MG63 (cell line): Measurements from ENCODE around the gene STAC. TPM values are rescaled to one million over a fixed set of nuclear protein-coding genes. Genes with fewer than 3 reads are reported as not detected.
"Not testable (repeated sequence)": the region's sequence is repeated elsewhere in the genome, so short reads cannot be mapped to it uniquely, and the experiment has no call there.

Experiments
- DNase-seq: peaks from one replicate; pipeline ENCODE4 v3.0.0-alpha.2; 2020
- H3K27me3 ChIP-seq: fragments of 250-450 bp; sonication (Bioruptor Pico); 2 replicates; pipeline ENCODE4 v1.5.1; 2020; ENCODE audit warnings: mild to moderate bottlenecking, moderate library complexity
- H3K36me3 ChIP-seq: fragments of 250-450 bp; sonication (Bioruptor Pico); 2 replicates; pipeline ENCODE4 v1.5.1; 2020; ENCODE audit warnings: mild to moderate bottlenecking, moderate library complexity
- H3K4me3 ChIP-seq: fragments of 250-450 bp; sonication (Bioruptor Pico); 2 replicates; pipeline ENCODE4 v1.5.1; 2020; ENCODE audit warnings: mild to moderate bottlenecking, moderate library complexity
- H3K9me3 ChIP-seq: fragments of 250-450 bp; sonication (Bioruptor Pico); 2 replicates; pipeline ENCODE4 v1.5.1; 2020; ENCODE audit warnings: mild to moderate bottlenecking, moderate library complexity
- total RNA-seq: library from RNA; depleted of rRNA; stranded (reverse); fragments of >200 nt; shearing (Covaris generic); gene quantifications from 2 replicates; pipeline ENCODE4 v1.2.3, GENCODE V29; 2014; ENCODE audit warnings: low replicate concordance

The STAC gene
- total RNA-seq, 1 experiment from 2014 or later = 5.7 TPM

DNA sequence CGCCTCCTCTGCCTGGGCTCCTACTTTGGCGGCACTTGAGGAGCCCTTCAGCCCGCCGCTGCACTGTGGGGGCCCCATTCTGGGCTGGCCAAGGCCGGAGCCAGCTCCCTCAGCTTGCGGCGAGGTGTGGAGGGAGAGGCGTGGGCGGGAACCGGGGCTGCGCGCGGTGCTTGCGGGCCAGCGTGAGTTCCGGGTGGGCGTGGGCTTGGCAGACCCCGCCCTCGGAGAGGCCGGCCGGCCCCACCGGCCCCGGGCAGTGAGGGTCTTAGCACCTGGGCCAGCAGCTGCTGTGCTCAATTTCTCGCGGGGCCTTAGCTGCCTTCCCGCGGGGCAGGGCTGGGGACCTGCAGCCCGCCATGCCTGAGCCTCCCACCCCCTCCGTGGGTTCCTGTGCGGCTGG is 72.9 kb downstream of the STAC start:
- not testable (repeated sequence) for DNase-seq, H3K9me3 ChIP-seq

DNA sequence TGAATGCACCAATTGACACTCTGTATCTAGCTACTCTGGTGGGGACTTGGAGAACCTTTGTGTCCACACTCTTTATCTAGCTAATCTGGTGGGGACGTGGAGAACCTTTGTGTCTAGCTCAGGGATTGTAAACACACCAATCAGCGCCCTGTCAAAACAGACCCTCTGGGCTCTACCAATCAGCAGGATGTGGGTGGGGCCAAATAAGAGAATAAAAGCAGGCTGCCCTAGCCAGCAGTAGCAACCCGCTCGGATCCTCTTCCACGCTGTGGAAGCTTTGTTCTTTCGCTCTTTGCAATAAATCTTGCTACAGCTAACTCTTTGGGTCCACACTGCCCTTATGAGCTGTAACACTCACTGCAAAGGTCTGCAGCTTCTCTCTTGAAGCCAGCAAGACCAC is 73.6 kb downstream of the STAC start:
- not testable (repeated sequence) for H3K4me3 ChIP-seq, H3K9me3 ChIP-seq, DNase-seq, H3K27me3 ChIP-seq, H3K36me3 ChIP-seq

More for the DNA sequence above, 72.9 kb downstream of the STAC start:
- not testable (repeated sequence) for H3K4me3 ChIP-seq, H3K27me3 ChIP-seq, H3K36me3 ChIP-seq

- Histone ChIP-seq H3K27me3 (no peaks in the 10 kb centered on the region), H3K36me3 (no peaks in the 10 kb centered on the region), H3K9me3 (no peaks in the 10 kb centered on the region), H3K4me3 (no peak overlapping the region)
- DNase-seq = no peak
These were observed 75.1 kb downstream of the STAC start for GRCh38 chr3:36455406-36455805.

DNA sequence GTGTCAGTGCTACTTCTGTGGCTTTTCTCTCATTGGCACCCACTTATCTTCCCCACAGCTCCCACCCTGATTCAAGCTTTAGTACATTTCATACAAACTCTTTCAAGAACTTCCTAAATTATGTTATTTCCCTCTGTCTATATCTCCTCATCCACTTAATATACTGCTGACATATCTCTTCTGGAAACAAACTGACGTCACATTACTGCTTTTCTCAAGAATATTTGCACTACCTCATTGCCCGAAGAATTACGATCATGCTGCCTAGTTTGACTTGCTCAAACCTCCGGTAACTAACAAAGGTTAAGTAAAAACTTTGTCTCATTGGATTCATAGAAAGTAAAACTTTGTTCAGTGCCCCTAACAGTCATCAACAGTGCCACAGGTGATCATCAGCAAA is 76.5 kb downstream of the STAC start:
- no peak overlapping the region for H3K4me3 ChIP-seq
- H3K36me3 ChIP-seq = no peaks in the 10 kb centered on the region
- no peaks in the 10 kb centered on the region for H3K9me3 ChIP-seq
- H3K27me3 ChIP-seq = no peaks in the 10 kb centered on the region
- DNase-seq = no peak

GRCh38 chr3:36457667-36458066 is 77.4 kb downstream of the STAC start:
- no peaks in the 10 kb centered on the region for H3K27me3 ChIP-seq
- H3K4me3 ChIP-seq = no peak overlapping the region
- DNase-seq = no peak
- H3K9me3 ChIP-seq = no peaks in the 10 kb centered on the region
- no peaks in the 10 kb centered on the region for H3K36me3 ChIP-seq

DNA sequence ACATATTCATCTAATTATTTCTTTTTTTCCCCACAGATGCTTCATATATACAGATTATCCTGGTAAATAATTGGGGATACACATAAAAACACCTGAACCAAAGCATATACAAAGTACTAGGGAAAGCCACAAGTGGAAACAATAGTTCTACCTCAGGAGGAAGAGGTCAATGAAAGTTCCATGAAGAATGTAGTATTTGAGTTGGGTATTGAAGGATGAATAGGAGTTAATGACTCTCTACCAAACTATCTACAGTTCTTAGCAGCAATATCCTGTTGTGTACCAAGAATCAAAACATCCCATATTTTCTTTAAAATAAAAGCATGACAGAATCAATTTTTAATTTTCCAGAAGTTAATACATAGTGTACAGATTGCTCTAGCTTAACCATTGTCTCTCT is 78.9 kb downstream of the STAC start:
- no peaks in the 10 kb centered on the region for H3K36me3 ChIP-seq
- H3K9me3 ChIP-seq = no peaks in the 10 kb centered on the region
- H3K27me3 ChIP-seq = no peaks in the 10 kb centered on the region
- H3K4me3 ChIP-seq = no peak overlapping the region
- no peak for DNase-seq

- no peaks in the 10 kb centered on the region for H3K27me3 ChIP-seq
- H3K4me3 ChIP-seq = no peak overlapping the region
- H3K9me3 ChIP-seq = no peaks in the 10 kb centered on the region
- no peak for DNase-seq
- no peaks in the 10 kb centered on the region for H3K36me3 ChIP-seq
These were observed 81.3 kb downstream of the STAC start for GRCh38 chr3:36461597-36461996.

DNA sequence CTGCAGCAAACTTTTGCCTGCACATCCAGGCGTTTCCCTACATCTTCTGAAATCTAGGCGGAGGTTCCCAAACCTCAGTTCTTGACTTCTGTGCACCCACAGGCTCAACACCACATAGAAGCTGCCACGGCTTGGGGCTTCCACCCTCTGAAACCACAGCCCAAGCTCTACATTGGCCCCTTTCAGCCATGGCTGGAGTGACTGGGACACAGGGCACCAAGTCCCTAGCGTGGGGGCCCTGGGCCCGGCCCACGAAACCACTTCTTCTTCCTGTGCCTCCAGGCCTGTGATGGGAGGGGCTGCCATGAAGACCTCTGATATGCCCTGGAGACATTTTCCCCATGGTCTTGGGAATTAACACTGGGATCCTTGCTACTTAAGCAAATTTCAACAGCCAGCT is 91.7 kb downstream of the STAC start:
- not testable (repeated sequence) for H3K36me3 ChIP-seq, H3K4me3 ChIP-seq, H3K27me3 ChIP-seq, DNase-seq, H3K9me3 ChIP-seq

DNA sequence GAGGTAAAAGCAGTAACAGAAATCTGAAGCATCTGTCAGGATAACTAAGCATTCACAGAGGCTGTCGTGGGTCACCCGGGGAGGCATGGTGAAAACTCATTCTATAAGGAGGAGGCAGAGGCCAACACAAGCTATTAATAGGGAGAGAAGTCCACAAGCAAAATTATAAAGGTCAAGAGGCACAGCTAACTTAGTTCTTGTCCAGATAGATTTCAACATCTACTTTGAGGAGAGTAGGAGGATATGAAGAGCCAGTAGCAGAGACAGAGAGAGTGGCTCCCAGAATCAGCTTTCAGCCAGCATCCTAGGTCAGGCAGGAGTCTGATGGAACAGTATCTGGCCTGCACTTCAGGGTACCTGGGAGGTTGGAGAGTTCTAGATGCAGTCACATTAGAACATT is 95.3 kb downstream of the STAC start:
- H3K27me3 ChIP-seq = no peaks in the 10 kb centered on the region
- no peaks in the 10 kb centered on the region for H3K9me3 ChIP-seq
- no peaks in the 10 kb centered on the region for H3K36me3 ChIP-seq
- no peak for DNase-seq
- no peak overlapping the region for H3K4me3 ChIP-seq

DNA sequence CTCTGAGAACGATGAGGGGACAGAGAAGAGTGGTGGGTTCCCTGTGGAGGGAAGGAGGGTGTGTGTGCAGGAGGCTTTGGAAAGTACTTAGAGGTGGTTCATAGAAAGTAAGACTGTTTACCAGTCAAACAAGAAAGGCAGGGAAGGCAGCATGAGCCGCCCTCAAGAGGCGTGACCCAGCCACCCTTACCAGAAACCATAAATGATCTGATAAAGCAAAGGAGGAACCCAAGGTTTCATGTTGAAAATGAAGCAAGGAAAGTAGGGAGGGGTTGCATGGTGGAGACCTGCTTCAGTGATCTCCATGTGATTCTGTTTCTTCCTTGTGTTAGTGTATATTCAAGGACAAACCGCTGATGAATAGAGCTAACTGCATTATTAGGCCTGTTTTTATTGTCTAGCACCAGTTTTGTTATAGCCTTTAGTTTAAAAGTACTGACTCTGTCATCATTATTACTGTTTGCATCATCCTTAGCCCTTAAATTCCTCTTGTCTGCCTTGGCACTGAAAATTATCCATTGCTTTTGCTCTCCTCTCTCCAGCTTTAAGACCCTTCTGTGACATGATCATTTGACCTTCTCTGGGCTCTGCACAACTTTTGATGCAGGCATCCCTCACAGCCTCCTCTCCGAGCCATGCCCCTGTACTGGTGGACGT is 96.1 kb downstream of the STAC start:
- no peak for DNase-seq
- no peak overlapping the region for H3K4me3 ChIP-seq
- H3K27me3 ChIP-seq = no peaks in the 10 kb centered on the region
- no peaks in the 10 kb centered on the region for H3K36me3 ChIP-seq
- H3K9me3 ChIP-seq = no peaks in the 10 kb centered on the region

DNA sequence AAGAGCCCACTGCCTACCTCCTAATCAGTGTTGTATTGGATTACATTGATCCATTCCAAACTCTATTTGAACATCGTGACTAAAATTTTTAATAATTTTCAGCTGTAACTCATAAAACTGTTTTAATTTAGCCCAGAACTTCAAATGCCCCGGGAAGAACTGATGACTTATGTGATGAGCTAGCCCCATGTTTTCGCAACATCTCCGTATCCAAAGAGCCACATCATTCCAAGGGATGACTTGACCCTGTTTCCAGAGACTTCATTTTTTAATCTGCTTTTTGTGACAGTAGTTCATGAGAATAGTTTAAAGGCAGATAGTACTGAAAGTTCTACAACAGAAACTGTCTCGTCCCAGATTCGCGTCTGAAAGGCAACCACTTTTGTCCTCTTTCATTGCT is 97.4 kb downstream of the STAC start:
- DNase-seq = no peak
- Histone ChIP-seq H3K36me3 (no peaks in the 10 kb centered on the region), H3K4me3 (no peak overlapping the region), H3K9me3 (no peaks in the 10 kb centered on the region), H3K27me3 (no peaks in the 10 kb centered on the region)

DNA sequence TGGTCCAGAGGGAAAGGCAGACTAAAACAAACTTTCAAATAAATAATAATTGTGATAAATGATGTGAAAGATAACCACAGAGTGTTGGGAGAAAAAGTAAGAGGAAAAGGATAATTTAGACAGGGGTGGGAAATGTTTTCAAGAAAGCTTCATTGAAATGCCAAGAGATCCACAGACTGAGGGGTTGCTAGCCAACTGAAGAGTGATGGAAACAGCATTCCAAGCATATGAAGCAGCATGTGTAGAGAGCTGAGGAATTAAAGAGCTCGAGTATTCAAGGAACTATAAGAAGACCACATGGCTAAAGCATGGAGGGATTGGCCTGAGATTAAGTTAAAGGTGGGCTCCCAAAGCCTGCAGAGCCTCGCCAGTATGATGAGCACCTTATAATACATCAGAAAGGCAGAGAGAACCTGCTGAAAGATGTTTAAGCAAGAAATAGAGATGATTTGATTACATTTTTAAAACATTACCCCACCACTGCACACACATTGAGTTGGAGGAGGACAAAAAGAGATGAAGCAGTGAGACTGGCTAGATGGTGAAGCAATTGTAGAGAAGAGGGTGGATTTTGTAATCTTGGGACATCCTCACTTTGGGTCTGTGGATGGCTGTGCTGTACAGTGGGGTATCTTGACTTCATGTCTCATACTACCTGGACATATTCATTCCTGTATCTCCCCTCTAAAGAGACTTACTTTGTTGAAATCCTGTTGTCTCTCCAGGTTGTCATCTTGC is 100.8 kb downstream of the STAC start:
- H3K27me3 ChIP-seq = no peaks in the 10 kb centered on the region
- no peak overlapping the region for H3K4me3 ChIP-seq
- no peaks in the 10 kb centered on the region for H3K36me3 ChIP-seq
- H3K9me3 ChIP-seq = no peaks in the 10 kb centered on the region
- no peak for DNase-seq

- Histone ChIP-seq H3K27me3 (no peaks in the 10 kb centered on the region), H3K4me3 (no peak overlapping the region), H3K36me3 (no peaks in the 10 kb centered on the region), H3K9me3 (no peaks in the 10 kb centered on the region)
- DNase-seq = no peak
These were observed 102.0 kb downstream of the STAC start for GRCh38 chr3:36482256-36482655.

DNA sequence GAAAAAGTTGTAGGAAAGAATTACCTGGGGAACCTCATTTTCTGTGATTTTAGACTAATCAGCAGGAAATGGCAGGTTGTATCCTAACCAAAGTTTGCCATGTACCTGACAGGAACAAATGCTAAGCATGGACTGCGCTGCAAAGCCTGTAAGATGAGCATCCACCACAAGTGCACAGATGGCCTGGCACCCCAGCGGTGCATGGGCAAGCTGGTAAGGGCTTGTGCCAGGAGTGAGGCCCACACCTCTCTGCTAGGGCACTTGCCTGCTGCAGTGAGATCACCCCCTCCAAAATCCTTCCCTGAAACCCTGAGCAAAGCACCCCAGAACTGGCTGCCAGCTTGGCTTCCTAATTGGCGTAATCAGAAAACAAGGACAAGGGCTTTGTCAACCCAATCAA is 102.6 kb downstream of the STAC start:
- Histone ChIP-seq H3K4me3 (no peak overlapping the region), H3K36me3 (no peaks in the 10 kb centered on the region), H3K27me3 (no peaks in the 10 kb centered on the region), H3K9me3 (no peaks in the 10 kb centered on the region)
- no peak for DNase-seq

GRCh38 chr3:36483709-36484108 is 103.4 kb downstream of the STAC start:
- DNase-seq = no peak
- H3K36me3 ChIP-seq = no peaks in the 10 kb centered on the region
- H3K27me3 ChIP-seq = no peaks in the 10 kb centered on the region
- H3K9me3 ChIP-seq = no peaks in the 10 kb centered on the region
- no peak overlapping the region for H3K4me3 ChIP-seq

- no peaks in the 10 kb centered on the region for H3K36me3 ChIP-seq
- H3K27me3 ChIP-seq = no peaks in the 10 kb centered on the region
- DNase-seq = no peak
These were observed 104.1 kb downstream of the STAC start for GRCh38 chr3:36484386-36484785.

DNA sequence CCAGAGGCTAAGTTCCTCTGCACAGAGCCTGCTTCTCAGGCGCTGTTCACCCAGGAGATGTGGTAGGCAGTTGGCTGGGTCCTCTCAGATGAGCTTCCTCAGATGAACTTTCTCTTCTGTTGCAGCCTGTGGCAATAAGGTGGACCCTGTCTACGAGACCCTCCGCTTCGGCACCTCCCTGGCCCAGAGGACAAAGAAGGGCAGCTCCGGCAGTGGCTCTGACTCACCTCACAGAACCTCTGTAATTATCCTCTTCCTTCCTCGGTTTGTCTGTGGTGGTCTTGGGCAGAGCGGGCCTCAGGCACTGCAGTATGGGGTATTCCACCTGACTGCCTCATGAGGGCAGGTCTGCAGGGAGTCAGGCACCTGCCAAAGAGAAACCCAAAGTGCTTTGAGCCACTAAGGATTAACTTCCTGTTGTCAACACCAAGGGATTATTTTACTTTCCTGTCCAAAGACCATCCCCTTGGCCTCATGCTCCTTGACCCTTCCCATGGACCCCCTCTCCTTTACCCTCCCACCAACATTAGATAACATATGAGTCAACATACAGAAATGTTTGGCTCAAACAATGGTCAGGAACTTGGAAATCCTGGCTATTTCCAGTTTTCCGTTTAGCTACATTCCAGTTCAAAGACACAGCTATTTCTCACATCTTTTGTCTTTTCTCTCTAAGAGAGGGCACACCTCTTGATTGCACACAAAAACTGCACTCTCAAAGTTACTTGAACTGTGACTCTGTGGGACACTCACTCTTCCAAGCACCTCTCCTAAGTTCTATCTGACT is 105.9 kb downstream of the STAC start:
- H3K27me3 ChIP-seq = no peaks in the 10 kb centered on the region
- H3K9me3 ChIP-seq = no peaks in the 10 kb centered on the region
- no peak for DNase-seq
- H3K36me3 ChIP-seq = no peaks in the 10 kb centered on the region
- no peak overlapping the region for H3K4me3 ChIP-seq

More at GRCh38 chr3:36484386-36484785, 104.1 kb downstream of the STAC start:
- H3K9me3 ChIP-seq = no peaks in the 10 kb centered on the region
- no peak overlapping the region for H3K4me3 ChIP-seq

GRCh38 chr3:36487616-36488015 is 107.3 kb downstream of the STAC start:
- Histone ChIP-seq H3K9me3 (no peaks in the 10 kb centered on the region), H3K27me3 (no peaks in the 10 kb centered on the region), H3K4me3 (no peak overlapping the region), H3K36me3 (no peaks in the 10 kb centered on the region)
- DNase-seq = no peak
